Choroid plexus epithelial cell (primary cell): ENCODE results near the gene SLC6A1.
A peak's percentile ranks its signal among the peaks of the same experiment; 100 is the strongest.

Source experiments
- DNase-seq: peaks from one replicate; pipeline ENCODE4 v3.0.0-alpha.2; 2010; ENCODE audit warnings: low read depth
- H3K4me3 ChIP-seq: 2 replicates; pipeline ENCODE4 v1.5.1; 2011; ENCODE audit warnings: low read depth, mild to moderate bottlenecking, control low read depth, low read length, moderate library complexity
- CTCF ChIP-seq: conservative IDR thresholded peaks from 2 replicates; pipeline ENCODE4 v1.5.1; 2011; ENCODE audit warnings: low read depth, mild to moderate bottlenecking, control low read depth, inconsistent platforms, low read length, moderate library complexity

The SLC6A1 gene

GRCh38 chr3:10976770-10977169 is 15.8 kb upstream of the SLC6A1 start:
- no peak for TF ChIP-seq CTCF
- H3K4me3 ChIP-seq = no peak overlapping the region
- DNase-seq = no peak

- TF ChIP-seq CTCF = no peak
- DNase-seq = peak; percentile 83
- no peak overlapping the region for H3K4me3 ChIP-seq
Measured at GRCh38 chr3:10977892-10978510, 14.5 kb upstream of the SLC6A1 start.

- DNase-seq = no peak
- no peak for TF ChIP-seq CTCF
- H3K4me3 ChIP-seq = no peak overlapping the region
Measured at GRCh38 chr3:10978956-10979355, 13.6 kb upstream of the SLC6A1 start.

GRCh38 chr3:10980312-10980711 is 12.2 kb upstream of the SLC6A1 start:
- TF ChIP-seq CTCF = no peak
- no peak overlapping the region for H3K4me3 ChIP-seq
- no peak for DNase-seq

- TF ChIP-seq CTCF = no peak
- no peak for DNase-seq
- H3K4me3 ChIP-seq = no peak overlapping the region
Measured at GRCh38 chr3:10981031-10981430, 11.5 kb upstream of the SLC6A1 start.

- DNase-seq = peak; percentile 41
- H3K4me3 ChIP-seq = no peak overlapping the region
- TF ChIP-seq CTCF = no peak
Measured at GRCh38 chr3:10981961-10982360, 10.6 kb upstream of the SLC6A1 start.

GRCh38 chr3:10982782-10983181 is 9.8 kb upstream of the SLC6A1 start:
- TF ChIP-seq CTCF = no peak
- no peak overlapping the region for H3K4me3 ChIP-seq
- DNase-seq = no peak
